Erythroblast (primary cell): ENCODE results near the gene PPP6R1.

Experiments
- DNase-seq, 2 experiments: peaks; one replicate each; lab custom pipeline; 2025; lab: John Stamatoyannopoulos, UW
- GATA1 ChIP-seq: IDR thresholded peaks from 2 replicates; pipeline ENCODE4 v1.6.1; 2011; ENCODE audit warnings: low read depth, mild to moderate bottlenecking, control low read depth, low read length, moderate library complexity
- POLR2A ChIP-seq: IDR thresholded peaks from 2 replicates; pipeline ENCODE4 v1.6.1; 2011; ENCODE audit warnings: mild to moderate bottlenecking, low read length

Gene PPP6R1

GRCh38 chr19:55258828-55259539 is at the start of gene PPP6R1:
Gene PPP6R1, minus strand, starts transcription at chr19:55259017. Its CDS starts 11,914 bp downstream, at chr19:55247103.
- no peak for TF ChIP-seq GATA1
- peak; percentile 94 for TF ChIP-seq POLR2A
- DNase-seq = peak; percentile 99 to 100

- DNase-seq = no peak
- no peak for TF ChIP-seq GATA1
- TF ChIP-seq POLR2A = no peak
These were observed 49.5 kb upstream of the PPP6R1 start for GRCh38 chr19:55308281-55308680.

GRCh38 chr19:55306712-55307111 is 47.9 kb upstream of the PPP6R1 start:
- TF ChIP-seq POLR2A (no peak), GATA1 (no peak)

GRCh38 chr19:55305983-55306562 is 47.3 kb upstream of the PPP6R1 start:
- TF ChIP-seq GATA1 = no peak
- TF ChIP-seq POLR2A = no peak
- no peak for DNase-seq

More at GRCh38 chr19:55306712-55307111, 47.9 kb upstream of the PPP6R1 start:
- no peak for DNase-seq

GRCh38 chr19:55305491-55305890 is 46.7 kb upstream of the PPP6R1 start:
- TF ChIP-seq POLR2A (no peak), GATA1 (no peak)
- peak; percentile 46 to 72 for DNase-seq

- no peak for DNase-seq
- TF ChIP-seq POLR2A (no peak), GATA1 (no peak)
These were observed 46.2 kb upstream of the PPP6R1 start for GRCh38 chr19:55304980-55305379.

- TF ChIP-seq GATA1 (no peak), POLR2A (no peak)
- peak; percentile 70 to 80 for DNase-seq
These were observed 45.6 kb upstream of the PPP6R1 start for GRCh38 chr19:55304279-55304978.

- no peak for DNase-seq
- no peak for TF ChIP-seq POLR2A
- no peak for TF ChIP-seq GATA1
These were observed 44.7 kb upstream of the PPP6R1 start for GRCh38 chr19:55303477-55303876.

GRCh38 chr19:55302318-55302703 is 43.5 kb upstream of the PPP6R1 start:
- no peak for DNase-seq
- TF ChIP-seq GATA1 = no peak
- TF ChIP-seq POLR2A = no peak

- peak; percentile 84 to 92 for DNase-seq
- TF ChIP-seq POLR2A = no peak
These were observed 42.9 kb upstream of the PPP6R1 start for GRCh38 chr19:55301459-55302317.

GRCh38 chr19:55300886-55301458 is 42.2 kb upstream of the PPP6R1 start:
- no peak for DNase-seq
- TF ChIP-seq POLR2A (no peak), GATA1 (no peak)

- no peak for DNase-seq
- TF ChIP-seq GATA1 (no peak), POLR2A (no peak)
These were observed 41.2 kb upstream of the PPP6R1 start for GRCh38 chr19:55299991-55300390.

- no peak for DNase-seq
- TF ChIP-seq POLR2A = no peak
- no peak for TF ChIP-seq GATA1
These were observed 38.5 kb upstream of the PPP6R1 start for GRCh38 chr19:55297267-55297666.
